Large intestine (tissue), 3 donors: ENCODE data around the gene KLK11. TPM values are rescaled to one million over a fixed set of nuclear protein-coding genes. Genes with fewer than 3 reads are reported as not detected.

Source experiments
- DNase-seq, 2 donors: peaks; one replicate each; pipeline versions ENCODE4 v3.0.0 to v3.0.0-alpha.2; 2013
- H3K27ac ChIP-seq: one replicate; pipeline ENCODE4 v1.5.1; 2013; ENCODE audit warnings: low read length
- H3K27me3 ChIP-seq: 2 replicates; pipeline ENCODE4 v1.6.1; 2013; ENCODE audit warnings: low read length; ENCODE audit not compliant: control insufficient read depth, insufficient read depth
- H3K36me3 ChIP-seq: 2 replicates; pipeline ENCODE4 v1.6.1; 2013; ENCODE audit warnings: low read length; ENCODE audit not compliant: control insufficient read depth, insufficient read depth
- H3K4me1 ChIP-seq: one replicate; pipeline ENCODE4 v1.6.1; 2013; ENCODE audit warnings: low read length; ENCODE audit not compliant: control insufficient read depth, insufficient read depth
- H3K4me3 ChIP-seq: one replicate; pipeline ENCODE4 v1.5.1; 2013; ENCODE audit warnings: low read length
- H3K9me3 ChIP-seq: one replicate; pipeline ENCODE4 v1.6.1; 2013; ENCODE audit warnings: mild to moderate bottlenecking, low read depth, low read length, moderate library complexity; ENCODE audit not compliant: control insufficient read depth
- WGBS: methylation state at CpG from one replicate; pipeline ENCODE4 v1.1.5; 2013; ENCODE audit warnings: low lambda C conversion rate; ENCODE audit not compliant: insufficient coverage; 5-methylcytosine and 5-hydroxymethylcytosine counted together
- polyA plus RNA-seq: library from polyadenylated mRNA; unstranded; fragments of 120-200 nt; gene quantifications from one replicate; pipeline ENCODE4 v1.2.1, GENCODE V29; 2013

Gene KLK11
- polyA plus RNA-seq, 1 donor: 10.3 TPM

- H3K9me3 ChIP-seq: peaks cover 3% of the 10 kb centered on the region
- peaks cover 11% of the 10 kb centered on the region for H3K27me3 ChIP-seq
- H3K4me3 ChIP-seq: no peak overlapping the region
- no CpG with 5 or more reads among the region's 8 CpGs for WGBS
- no peak for DNase-seq
- no peak overlapping the region for H3K27ac ChIP-seq
- H3K4me1 ChIP-seq: no peaks in the 10 kb centered on the region
- H3K36me3 ChIP-seq: no peaks in the 10 kb centered on the region
Observed at GRCh38 chr19:51006406-51006805, 20.0 kb downstream of the KLK11 start.

GRCh38 chr19:51005248-51005647 is 21.2 kb downstream of the KLK11 start:
- Histone ChIP-seq H3K27me3 (peaks cover 17% of the 10 kb centered on the region), H3K4me1 (no peaks in the 10 kb centered on the region)
- WGBS: no CpG with 5 or more reads among the region's 1 CpG

GRCh38 chr19:51003316-51003715 is 23.1 kb downstream of the KLK11 start:
- H3K27me3 ChIP-seq: peaks cover 17% of the 10 kb centered on the region
- H3K27ac ChIP-seq: no peak overlapping the region
- H3K4me1 ChIP-seq: no peaks in the 10 kb centered on the region
- no peak overlapping the region for H3K4me3 ChIP-seq
- H3K36me3 ChIP-seq: no peaks in the 10 kb centered on the region
- WGBS: no CpG with 5 or more reads among the region's 7 CpGs
- DNase-seq: no peak
- peaks cover 3% of the 10 kb centered on the region for H3K9me3 ChIP-seq

More at GRCh38 chr19:51005248-51005647, 21.2 kb downstream of the KLK11 start:
- Histone ChIP-seq H3K27ac (no peak overlapping the region), H3K36me3 (no peaks in the 10 kb centered on the region), H3K4me3 (no peak overlapping the region), H3K9me3 (peaks cover 3% of the 10 kb centered on the region)
- DNase-seq: no peak

GRCh38 chr19:51002542-51003311 is 23.7 kb downstream of the KLK11 start:
- Histone ChIP-seq H3K27ac (no peak overlapping the region), H3K9me3 (peaks cover 3% of the 10 kb centered on the region), H3K4me1 (no peaks in the 10 kb centered on the region), H3K4me3 (no peak overlapping the region), H3K27me3 (peaks cover 17% of the 10 kb centered on the region), H3K36me3 (no peaks in the 10 kb centered on the region)
- WGBS: no CpG with 5 or more reads among the region's 42 CpGs
- no peak for DNase-seq

GRCh38 chr19:51002089-51002532 is 24.3 kb downstream of the KLK11 start:
- Histone ChIP-seq H3K9me3 (peaks cover 3% of the 10 kb centered on the region), H3K4me1 (no peaks in the 10 kb centered on the region), H3K27ac (no peak overlapping the region), H3K36me3 (no peaks in the 10 kb centered on the region), H3K27me3 (peaks cover 17% of the 10 kb centered on the region), H3K4me3 (no peak overlapping the region)
- no peak for DNase-seq
- no CpG with 5 or more reads among the region's 12 CpGs for WGBS

- peaks cover 3% of the 10 kb centered on the region for H3K9me3 ChIP-seq
- WGBS: no CpG with 5 or more reads among the region's 7 CpGs
- no peak within 1 kb of the TSS for H3K27ac ChIP-seq
- no peaks in the 10 kb centered on the region for H3K36me3 ChIP-seq
- peaks cover 19% of the 10 kb centered on the region for H3K27me3 ChIP-seq
- no peak within 1 kb of the TSS for H3K4me3 ChIP-seq
- H3K4me1 ChIP-seq: no peaks in the 10 kb centered on the region
- DNase-seq: no peak
Observed at GRCh38 chr19:51001515-51001914, 24.9 kb downstream of the KLK11 start, which contains the start of gene KLK8. TSS of gene KLK8 (minus strand) at chr19:51001604. CDS start at chr19:51001167, 437 bp downstream.

GRCh38 chr19:51000981-51001380 is 25.4 kb downstream of the KLK11 start:
- peaks cover 19% of the 10 kb centered on the region for H3K27me3 ChIP-seq
- H3K9me3 ChIP-seq: peaks cover 3% of the 10 kb centered on the region
- no peaks in the 10 kb centered on the region for H3K36me3 ChIP-seq
- no peak overlapping the region for H3K27ac ChIP-seq
- no peak overlapping the region for H3K4me3 ChIP-seq
- WGBS: no CpG with 5 or more reads among the region's 16 CpGs
- no peak for DNase-seq
- H3K4me1 ChIP-seq: no peaks in the 10 kb centered on the region

GRCh38 chr19:51000426-51000825 is 26.0 kb downstream of the KLK11 start:
- H3K9me3 ChIP-seq: peaks cover 3% of the 10 kb centered on the region
- DNase-seq: no peak
- H3K4me3 ChIP-seq: no peak overlapping the region
- no CpG with 5 or more reads among the region's 10 CpGs for WGBS
- peaks cover 19% of the 10 kb centered on the region for H3K27me3 ChIP-seq
- H3K27ac ChIP-seq: no peak overlapping the region
- no peaks in the 10 kb centered on the region for H3K4me1 ChIP-seq
- no peaks in the 10 kb centered on the region for H3K36me3 ChIP-seq

GRCh38 chr19:50998686-50999085 is 27.7 kb downstream of the KLK11 start:
- H3K27me3 ChIP-seq: peaks cover 19% of the 10 kb centered on the region
- no peak overlapping the region for H3K27ac ChIP-seq
- DNase-seq: no peak
- peaks cover 3% of the 10 kb centered on the region for H3K9me3 ChIP-seq
- no peaks in the 10 kb centered on the region for H3K36me3 ChIP-seq
- H3K4me3 ChIP-seq: no peak overlapping the region
- no CpG with 5 or more reads among the region's 4 CpGs for WGBS
- H3K4me1 ChIP-seq: no peaks in the 10 kb centered on the region

- H3K36me3 ChIP-seq: no peaks in the 10 kb centered on the region
- H3K27ac ChIP-seq: no peak overlapping the region
- WGBS: no CpG with 5 or more reads among the region's 5 CpGs
- peaks cover 3% of the 10 kb centered on the region for H3K9me3 ChIP-seq
- peaks cover 19% of the 10 kb centered on the region for H3K27me3 ChIP-seq
- no peaks in the 10 kb centered on the region for H3K4me1 ChIP-seq
- no peak for DNase-seq
- H3K4me3 ChIP-seq: no peak overlapping the region
Observed at GRCh38 chr19:50998061-50998460, 28.4 kb downstream of the KLK11 start.

GRCh38 chr19:50994129-50994528 is 32.3 kb downstream of the KLK11 start:
- Histone ChIP-seq H3K9me3 (no peaks in the 10 kb centered on the region), H3K4me3 (no peak overlapping the region), H3K27me3 (peaks cover 3% of the 10 kb centered on the region), H3K4me1 (no peaks in the 10 kb centered on the region), H3K36me3 (no peaks in the 10 kb centered on the region), H3K27ac (no peak overlapping the region)
- no peak for DNase-seq
- WGBS: 100% methylated on average over 1 of the region's 2 CpGs
